OCI-LY3 (cell line): ENCODE data around the gene EHMT1.

ENCODE experiments used
- H2AFZ ChIP-seq: fragments of 200-600, 300-600 bp; shearing (Covaris generic); 2 replicates; pipeline ENCODE4 v1.6.0; 2014; ENCODE audit warnings: antibody characterized with exemption, low read depth, low read length
- H3K27ac ChIP-seq: fragments of 200-600, 300-600 bp; sonication (generic); 2 replicates; pipeline ENCODE4 v1.5.1; 2014; ENCODE audit warnings: mild to moderate bottlenecking, low read length, moderate library complexity, mixed read lengths
- H3K27me3 ChIP-seq: fragments of 200-600, 300-600 bp; sonication (generic); 2 replicates; pipeline ENCODE4 v1.6.1; 2014; ENCODE audit warnings: low read depth, low read length, mixed read lengths
- H3K36me3 ChIP-seq: fragments of 200-600, 300-600 bp; sonication (generic); replicated peaks from 2 replicates; pipeline ENCODE3; 2014; ENCODE audit warnings: low read depth, low read length, mixed read lengths
- H3K4me1 ChIP-seq: fragments of 300-600, 200-600 bp; sonication (generic); 2 replicates; pipeline ENCODE4 v1.6.1; 2014; ENCODE audit warnings: low read length, mixed read lengths
- H3K4me2 ChIP-seq: fragments of 200-600, 300-600 bp; sonication (generic); 2 replicates; pipeline ENCODE4 v1.6.1; 2014; ENCODE audit warnings: low read length, mixed read lengths
- H3K4me3 ChIP-seq: fragments of 300-600, 200-600 bp; sonication (generic); 2 replicates; pipeline ENCODE4 v1.5.1; 2014; ENCODE audit warnings: antibody characterized with exemption, mild to moderate bottlenecking, low read length, moderate library complexity
- H3K79me2 ChIP-seq: fragments of 300-600, 200-600 bp; shearing (Covaris generic); 2 replicates; pipeline ENCODE4 v1.6.1; 2014; ENCODE audit warnings: mild to moderate bottlenecking, low read length, mixed read lengths
- H3K9ac ChIP-seq: fragments of 300-600, 200-600 bp; shearing (Covaris generic); 2 replicates; pipeline ENCODE4 v1.6.0; 2014; ENCODE audit warnings: mild to moderate bottlenecking, low read length, moderate library complexity
- H3K9me3 ChIP-seq: fragments of 200-600, 300-600 bp; shearing (Covaris generic); 2 replicates; pipeline ENCODE4 v1.6.1; 2014; ENCODE audit warnings: low read length, mixed read lengths; ENCODE audit not compliant: insufficient read depth
- H4K20me1 ChIP-seq: fragments of 200-600, 300-600 bp; sonication (generic); 2 replicates; pipeline ENCODE4 v1.6.1; 2016; ENCODE audit warnings: low read length, mixed read lengths; ENCODE audit not compliant: insufficient read depth
- EZH2phosphoT487 ChIP-seq: fragments of 200-600 bp; shearing (Covaris generic); IDR thresholded peaks from 2 replicates; pipeline ENCODE4 v1.6.1; 2018; ENCODE audit warnings: antibody characterized with exemption, mixed run types, low read depth
- TF ChIP-seq, protein P1 (sequence below): fragments of 200-600, 300-600 bp; sonication (generic); IDR thresholded peaks from 2 replicates; pipeline ENCODE4 v1.5.1; 2014; ENCODE audit warnings: antibody characterized with exemption, low read length, low read depth

The EHMT1 gene

DNA sequence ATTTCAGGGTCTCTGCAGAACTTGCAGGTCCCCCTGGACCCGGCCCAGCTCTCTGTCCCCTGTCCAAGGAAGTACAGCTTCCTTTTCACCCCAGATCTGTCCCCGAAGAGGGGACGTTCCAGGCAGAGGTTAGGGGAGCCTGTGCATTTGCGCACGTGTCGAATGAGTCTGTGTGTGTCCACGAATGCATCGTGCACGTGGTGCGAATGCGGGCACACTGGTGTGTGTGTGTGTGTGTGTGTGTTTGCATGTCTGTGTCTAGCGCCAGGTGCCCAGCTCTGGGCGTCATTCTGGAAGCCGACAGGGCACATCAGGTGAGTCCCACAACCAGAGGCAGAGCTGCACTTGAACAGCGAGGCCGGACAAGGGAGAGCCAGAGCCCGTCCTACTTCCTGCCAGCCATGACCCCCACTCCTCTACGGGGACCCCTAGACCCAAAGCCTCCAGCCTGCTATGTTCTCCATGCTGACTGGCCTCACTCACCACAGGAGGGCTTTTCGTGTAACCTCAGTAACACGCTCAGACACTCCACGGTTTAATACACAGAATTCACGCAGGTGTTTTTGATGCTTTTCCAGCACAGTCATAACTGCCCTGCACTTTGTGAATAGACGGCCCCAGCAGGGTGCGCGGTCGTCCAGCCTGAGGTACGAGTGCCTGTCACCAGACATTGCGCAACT, 217.5 kb downstream of the EHMT1 start:
- Histone ChIP-seq H2AFZ (no peak overlapping the region), H3K79me2 (peaks cover 2% of the 10 kb centered on the region; the same call in 1 of the 2 replicates), H4K20me1 (no peaks in the 10 kb centered on the region), H3K27me3 (no peaks in the 10 kb centered on the region), H3K4me3 (0 out of 2 replicates have a peak overlapping the region, but pooled peaks have one; percentile 53), H3K4me2 (peak overlapping the region; percentile 78), H3K27ac (peak overlapping the region; percentile 98), H3K9me3 (peaks cover 3% of the 10 kb centered on the region; the same call in 1 of the 2 replicates), H3K36me3 (peaks cover 68% of the 10 kb centered on the region), H3K9ac (peak overlapping the region; percentile 92), H3K4me1 (peaks cover 50% of the 10 kb centered on the region)
- no peak for TF ChIP-seq EZH2phosphoT487
- TF ChIP-seq, protein P1, sequence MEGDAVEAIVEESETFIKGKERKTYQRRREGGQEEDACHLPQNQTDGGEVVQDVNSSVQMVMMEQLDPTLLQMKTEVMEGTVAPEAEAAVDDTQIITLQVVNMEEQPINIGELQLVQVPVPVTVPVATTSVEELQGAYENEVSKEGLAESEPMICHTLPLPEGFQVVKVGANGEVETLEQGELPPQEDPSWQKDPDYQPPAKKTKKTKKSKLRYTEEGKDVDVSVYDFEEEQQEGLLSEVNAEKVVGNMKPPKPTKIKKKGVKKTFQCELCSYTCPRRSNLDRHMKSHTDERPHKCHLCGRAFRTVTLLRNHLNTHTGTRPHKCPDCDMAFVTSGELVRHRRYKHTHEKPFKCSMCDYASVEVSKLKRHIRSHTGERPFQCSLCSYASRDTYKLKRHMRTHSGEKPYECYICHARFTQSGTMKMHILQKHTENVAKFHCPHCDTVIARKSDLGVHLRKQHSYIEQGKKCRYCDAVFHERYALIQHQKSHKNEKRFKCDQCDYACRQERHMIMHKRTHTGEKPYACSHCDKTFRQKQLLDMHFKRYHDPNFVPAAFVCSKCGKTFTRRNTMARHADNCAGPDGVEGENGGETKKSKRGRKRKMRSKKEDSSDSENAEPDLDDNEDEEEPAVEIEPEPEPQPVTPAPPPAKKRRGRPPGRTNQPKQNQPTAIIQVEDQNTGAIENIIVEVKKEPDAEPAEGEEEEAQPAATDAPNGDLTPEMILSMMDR, result peak; percentile 38

- Histone ChIP-seq H3K4me3 (peak overlapping the region; percentile 53), H2AFZ (no peak overlapping the region), H3K9ac (peak overlapping the region; percentile 92), H3K36me3 (peaks cover 63% of the 10 kb centered on the region), H3K4me1 (peaks cover 50% of the 10 kb centered on the region), H3K4me2 (peak overlapping the region; percentile 78), H3K79me2 (0 out of 2 replicates have a peak, but pooled peaks cover 2% of the 10 kb centered on the region), H3K9me3 (peaks cover 3% of the 10 kb centered on the region; the same call in 1 of the 2 replicates), H4K20me1 (no peaks in the 10 kb centered on the region), H3K27ac (peak overlapping the region; percentile 98), H3K27me3 (no peaks in the 10 kb centered on the region)
- TF ChIP-seq, protein P1, result peak; percentile 41
- TF ChIP-seq EZH2phosphoT487, result no peak
Measured at GRCh38 chr9:137836831-137837241, 218.0 kb downstream of the EHMT1 start.

GRCh38 chr9:137837345-137838278, 218.8 kb downstream of the EHMT1 start:
- TF ChIP-seq, protein P1, result no peak
- no peak for TF ChIP-seq EZH2phosphoT487
- H3K4me1 ChIP-seq, result peaks cover 50% of the 10 kb centered on the region
- peaks cover 56% of the 10 kb centered on the region for H3K36me3 ChIP-seq
- peak overlapping the region; percentile 78 for H3K4me2 ChIP-seq
- H3K79me2 ChIP-seq, result 0 out of 2 replicates have a peak, but pooled peaks cover 2% of the 10 kb centered on the region
- no peaks in the 10 kb centered on the region for H3K27me3 ChIP-seq
- peak overlapping the region; percentile 92 for H3K9ac ChIP-seq
- H3K9me3 ChIP-seq, result peaks cover 3% of the 10 kb centered on the region; the same call in 1 of the 2 replicates
- peak overlapping the region; percentile 53 for H3K4me3 ChIP-seq
- no peak overlapping the region for H2AFZ ChIP-seq
- H4K20me1 ChIP-seq, result no peaks in the 10 kb centered on the region
- peak overlapping the region; percentile 98 for H3K27ac ChIP-seq
